ENCODE results near the gene CYB5D1. TPM values are rescaled to one million over a fixed set of nuclear protein-coding genes. Genes with fewer than 3 reads are reported as not detected.
"Not testable (repeated sequence)": the region's sequence is repeated elsewhere in the genome, so short reads cannot be mapped to it uniquely, and the experiment has no call there.

Gene CYB5D1, protein sequence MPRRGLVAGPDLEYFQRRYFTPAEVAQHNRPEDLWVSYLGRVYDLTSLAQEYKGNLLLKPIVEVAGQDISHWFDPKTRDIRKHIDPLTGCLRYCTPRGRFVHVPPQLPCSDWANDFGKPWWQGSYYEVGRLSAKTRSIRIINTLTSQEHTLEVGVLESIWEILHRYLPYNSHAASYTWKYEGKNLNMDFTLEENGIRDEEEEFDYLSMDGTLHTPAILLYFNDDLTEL
- total RNA-seq (5.9 TPM), polyA plus RNA-seq (ENCODE audit: insufficient read depth in 1 of 8, insufficient read length in 8 of 8, low replicate concordance in 1 of 8) (1 to 10 TPM; 6.5 to 9.3 (median 7.4) TPM)
- long read RNA-seq, donor 1 = 0 reads
- long read RNA-seq, donor 2 = 0 reads
- long read RNA-seq, donor 3, partial matches to known transcripts = 0 of 2 reads
- long read RNA-seq, donor 3, other reads (novel, unspliced or antisense) = 0 of 2 reads
- long read RNA-seq, donor 4, partial matches to known transcripts = 0 of 3 reads
- long read RNA-seq, donor 4, other reads (novel, unspliced or antisense) = 0 of 3 reads
- long read RNA-seq, donor 5, partial matches to known transcripts = 0 of 2 reads
- long read RNA-seq, donor 5, other reads (novel, unspliced or antisense) = 0 of 2 reads
- long read RNA-seq, donor 6, partial matches to known transcripts = 0 of 4 reads
- long read RNA-seq, donor 6, other reads (novel, unspliced or antisense) = 0 of 4 reads
- long read RNA-seq, donor 7 = 0 reads
- long read RNA-seq, donor 8, partial matches to known transcripts = 0 of 3 reads
- long read RNA-seq, donor 8, other reads (novel, unspliced or antisense) = 0 of 3 reads
- long read RNA-seq, donor 9 = 0 reads
- long read RNA-seq, donor 10 = 0 reads
- long read RNA-seq, donor 11 = 0 reads

- peak; percentile 98 for DNase-seq
- Histone ChIP-seq H3K9me3 (replicated peaks; ENCODE audit: control insufficient read depth, low read depth, low read length) (no peaks in the 10 kb centered on the region), H3K4me1 (ENCODE audit: control insufficient read depth, insufficient read depth, low read length) (peaks cover 44% of the 10 kb centered on the region), H3K4me3 (ENCODE audit: low read length) (peak within 1 kb of the TSS; percentile 83), H3K36me3 (ENCODE audit: control insufficient read depth, insufficient read depth, low read length) (peaks cover 24% of the 10 kb centered on the region), H3K27ac (ENCODE audit: low read length) (peak within 1 kb of the TSS; percentile 99), H3K27me3 (ENCODE audit: control insufficient read depth, insufficient read depth, low read length) (no peaks in the 10 kb centered on the region)
- WGBS (ENCODE audit: insufficient coverage) = 1% methylated on average over 48 of the region's 48 CpGs
Observed at GRCh38 chr17:7857713-7858521, at the start of gene CYB5D1. TSS of gene CYB5D1 (plus strand) at chr17:7858003. CDS start at chr17:7858135, 132 bp downstream.

- no peak overlapping the region for H3K4me3 ChIP-seq (ENCODE audit: low read length)
Observed at GRCh38 chr17:7809086-7809790, 48.6 kb upstream of the CYB5D1 start.

DNA sequence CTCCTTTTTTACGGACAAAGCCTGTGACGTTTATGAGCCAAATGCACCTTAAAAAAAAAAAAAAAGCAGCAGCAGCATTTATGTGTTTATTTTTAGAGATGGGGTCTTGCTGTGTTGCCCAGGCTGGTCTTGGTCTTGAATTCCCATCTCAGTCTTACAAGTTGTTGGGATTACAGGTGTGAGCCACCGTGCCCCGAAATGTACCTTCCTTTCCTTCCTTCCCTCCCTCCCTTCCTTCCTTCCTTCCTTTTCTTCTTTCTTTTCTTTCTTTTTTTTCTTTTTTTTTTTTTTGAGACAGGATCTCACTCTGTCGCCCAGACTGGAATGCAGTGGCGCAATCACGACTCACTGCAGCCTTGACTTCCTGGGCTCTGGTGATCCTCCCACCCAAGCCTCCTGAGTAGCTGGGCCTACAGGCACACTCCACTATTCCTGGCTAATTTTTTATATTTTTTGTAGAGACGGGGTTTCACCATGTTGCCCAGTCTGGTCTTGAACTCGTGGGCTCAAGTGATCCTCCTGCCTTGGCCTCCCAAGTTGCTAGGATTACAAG lies 47.9 kb upstream of the CYB5D1 start:
- not testable (repeated sequence) for H3K27me3 ChIP-seq (ENCODE audit: control insufficient read depth, insufficient read depth, low read length); DNase-seq; H3K27ac ChIP-seq (ENCODE audit: low read length); H3K4me1 ChIP-seq (ENCODE audit: control insufficient read depth, insufficient read depth, low read length); H3K36me3 ChIP-seq (ENCODE audit: control insufficient read depth, insufficient read depth, low read length); H3K9me3 ChIP-seq (replicated peaks; ENCODE audit: control insufficient read depth, low read depth, low read length); H3K4me3 ChIP-seq (ENCODE audit: low read length)
- WGBS (ENCODE audit: insufficient coverage) = 64% methylated on average over 3 of the region's 9 CpGs

More at GRCh38 chr17:7809086-7809790, 48.6 kb upstream of the CYB5D1 start:
- no peaks in the 10 kb centered on the region for H3K4me1 ChIP-seq (ENCODE audit: control insufficient read depth, insufficient read depth, low read length)
- DNase-seq = no peak
- whole genome bisulfite sequencing (ENCODE audit: insufficient coverage) = 48% methylated on average over 7 of the region's 11 CpGs
- no peaks in the 10 kb centered on the region for H3K9me3 ChIP-seq (replicated peaks; ENCODE audit: control insufficient read depth, low read depth, low read length)
- H3K27ac ChIP-seq (ENCODE audit: low read length) = no peak overlapping the region
- H3K27me3 ChIP-seq (ENCODE audit: control insufficient read depth, insufficient read depth, low read length) = peaks cover 3% of the 10 kb centered on the region
- peaks cover 2% of the 10 kb centered on the region for H3K36me3 ChIP-seq (ENCODE audit: control insufficient read depth, insufficient read depth, low read length)

- no peak for DNase-seq
- H3K4me3 ChIP-seq (ENCODE audit: low read length) = no peak overlapping the region
- H3K4me1 ChIP-seq (ENCODE audit: control insufficient read depth, insufficient read depth, low read length) = no peaks in the 10 kb centered on the region
- H3K27me3 ChIP-seq (ENCODE audit: control insufficient read depth, insufficient read depth, low read length) = peaks cover 3% of the 10 kb centered on the region
- no peak overlapping the region for H3K27ac ChIP-seq (ENCODE audit: low read length)
- no peaks in the 10 kb centered on the region for H3K9me3 ChIP-seq (replicated peaks; ENCODE audit: control insufficient read depth, low read depth, low read length)
- 100% methylated on average over 1 of the region's 3 CpGs for WGBS (ENCODE audit: insufficient coverage)
- no peaks in the 10 kb centered on the region for H3K36me3 ChIP-seq (ENCODE audit: control insufficient read depth, insufficient read depth, low read length)
Observed at GRCh38 chr17:7811251-7811650, 46.6 kb upstream of the CYB5D1 start.

DNA sequence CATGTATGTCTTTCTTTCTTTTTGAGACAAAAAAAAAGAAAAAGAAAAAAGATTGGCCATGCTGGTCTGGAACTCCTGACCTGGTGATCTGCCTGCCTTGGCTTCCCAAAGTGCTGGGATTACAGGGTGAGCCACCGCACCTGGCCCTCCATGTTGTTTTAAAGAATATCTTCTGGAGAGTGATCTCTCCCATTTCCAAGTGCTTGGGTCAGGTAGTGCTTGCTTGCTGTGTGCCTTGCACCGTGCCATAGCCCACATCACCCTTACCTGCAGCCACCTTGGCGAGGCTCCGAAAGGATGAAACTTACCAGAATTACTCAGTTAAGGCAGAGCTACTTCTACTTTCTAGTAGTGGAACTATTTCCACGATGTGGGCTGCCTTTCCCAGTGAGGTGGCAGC lies 42.8 kb upstream of the CYB5D1 start:
- WGBS (ENCODE audit: insufficient coverage) = 100% methylated on average over 1 of the region's 5 CpGs

DNA sequence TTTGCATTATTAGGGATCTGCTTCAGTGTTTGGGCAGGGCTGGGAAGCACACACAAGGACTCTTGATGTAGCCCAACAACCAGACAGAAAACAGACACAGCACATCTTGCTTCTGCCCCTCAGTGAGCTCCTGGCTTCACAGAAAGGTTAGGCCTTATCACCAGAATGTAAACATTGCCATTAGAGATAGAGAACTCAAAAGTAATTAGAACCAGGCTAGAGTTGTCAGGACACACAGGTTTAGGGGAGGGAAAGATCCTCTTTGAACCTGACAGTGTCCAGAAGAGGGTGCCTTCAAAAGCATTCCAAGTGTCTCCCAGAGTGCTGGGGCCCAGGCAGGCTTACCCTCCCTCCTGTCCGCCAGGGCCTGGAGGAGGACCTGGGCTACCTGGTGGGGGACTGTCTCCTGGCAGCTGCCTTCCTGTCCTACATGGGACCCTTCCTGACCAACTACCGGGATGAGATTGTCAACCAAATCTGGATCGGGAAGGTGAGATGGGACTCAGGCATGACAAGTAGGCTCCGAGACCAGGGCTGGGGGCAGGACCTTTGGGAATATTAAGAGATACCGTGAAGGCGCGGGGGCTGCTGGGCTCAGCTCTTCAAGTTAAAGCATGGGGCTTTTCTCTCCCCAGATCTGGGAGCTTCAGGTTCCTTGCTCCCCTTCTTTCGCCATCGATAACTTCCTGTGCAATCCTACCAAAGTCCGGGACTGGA lies 40.7 kb upstream of the CYB5D1 start:
- H3K27ac ChIP-seq (ENCODE audit: low read length) = no peak overlapping the region
- H3K27me3 ChIP-seq (ENCODE audit: control insufficient read depth, insufficient read depth, low read length) = no peaks in the 10 kb centered on the region
- no peak for DNase-seq
- H3K36me3 ChIP-seq (ENCODE audit: control insufficient read depth, insufficient read depth, low read length) = no peaks in the 10 kb centered on the region
- H3K9me3 ChIP-seq (replicated peaks; ENCODE audit: control insufficient read depth, low read depth, low read length) = no peaks in the 10 kb centered on the region
- H3K4me1 ChIP-seq (ENCODE audit: control insufficient read depth, insufficient read depth, low read length) = no peaks in the 10 kb centered on the region
- 69% methylated on average over 10 of the region's 10 CpGs for WGBS (ENCODE audit: insufficient coverage)
- no peak overlapping the region for H3K4me3 ChIP-seq (ENCODE audit: low read length)

More for the DNA sequence above, 42.8 kb upstream of the CYB5D1 start:
- no peak for DNase-seq
- no peaks in the 10 kb centered on the region for H3K4me1 ChIP-seq (ENCODE audit: control insufficient read depth, insufficient read depth, low read length)
- H3K27me3 ChIP-seq (ENCODE audit: control insufficient read depth, insufficient read depth, low read length) = no peaks in the 10 kb centered on the region
- H3K4me3 ChIP-seq (ENCODE audit: low read length) = no peak overlapping the region
- H3K36me3 ChIP-seq (ENCODE audit: control insufficient read depth, insufficient read depth, low read length) = no peaks in the 10 kb centered on the region
- H3K9me3 ChIP-seq (replicated peaks; ENCODE audit: control insufficient read depth, low read depth, low read length) = no peaks in the 10 kb centered on the region
- no peak overlapping the region for H3K27ac ChIP-seq (ENCODE audit: low read length)

- H3K9me3 ChIP-seq (replicated peaks; ENCODE audit: control insufficient read depth, low read depth, low read length) = no peaks in the 10 kb centered on the region
- DNase-seq = no peak
- 92% methylated on average over 8 of the region's 9 CpGs for WGBS (ENCODE audit: insufficient coverage)
- H3K36me3 ChIP-seq (ENCODE audit: control insufficient read depth, insufficient read depth, low read length) = no peaks in the 10 kb centered on the region
- H3K4me1 ChIP-seq (ENCODE audit: control insufficient read depth, insufficient read depth, low read length) = no peaks in the 10 kb centered on the region
- no peaks in the 10 kb centered on the region for H3K27me3 ChIP-seq (ENCODE audit: control insufficient read depth, insufficient read depth, low read length)
- H3K27ac ChIP-seq (ENCODE audit: low read length) = no peak overlapping the region
- H3K4me3 ChIP-seq (ENCODE audit: low read length) = no peak overlapping the region
Observed at GRCh38 chr17:7817643-7817964, 40.2 kb upstream of the CYB5D1 start.

- Histone ChIP-seq H3K27ac (ENCODE audit: low read length) (no peak overlapping the region), H3K9me3 (replicated peaks; ENCODE audit: control insufficient read depth, low read depth, low read length) (no peaks in the 10 kb centered on the region), H3K27me3 (ENCODE audit: control insufficient read depth, insufficient read depth, low read length) (no peaks in the 10 kb centered on the region), H3K4me1 (ENCODE audit: control insufficient read depth, insufficient read depth, low read length) (no peaks in the 10 kb centered on the region), H3K36me3 (ENCODE audit: control insufficient read depth, insufficient read depth, low read length) (no peaks in the 10 kb centered on the region), H3K4me3 (ENCODE audit: low read length) (no peak overlapping the region)
- no peak for DNase-seq
- no CpG with 5 or more reads among the region's 10 CpGs for WGBS (ENCODE audit: insufficient coverage)
Observed at GRCh38 chr17:7818026-7818425, 39.8 kb upstream of the CYB5D1 start.

Measured in muscle of leg (tissue), 16 donors.